NCI-H146 treated with DMSO at 0.1 percent for 48 hours (cell line): Measurements from ENCODE around the gene RBMS3.

Source experiments
- DNase-seq: peaks from one replicate; lab custom pipeline; 2025; ENCODE audit not compliant: unreplicated experiment; lab: John Stamatoyannopoulos, UW

The RBMS3 gene

GRCh38 chr3:29275309-29275708 is 5.6 kb upstream of the RBMS3 start:
- DNase-seq, result no peak

GRCh38 chr3:29277249-29277648 is 3.6 kb upstream of the RBMS3 start:
- no peak for DNase-seq

GRCh38 chr3:29279286-29279685 is 1.6 kb upstream of the RBMS3 start:
- no peak for DNase-seq

- no peak for DNase-seq
Measured at GRCh38 chr3:29279806-29280205, 1.1 kb upstream of the RBMS3 start.

GRCh38 chr3:29281094-29281343 is 148 bp downstream of the RBMS3 start:
- DNase-seq, result no peak

- no peak for DNase-seq
Measured at GRCh38 chr3:29281344-29282241, 722 bp downstream of the RBMS3 start.

- no peak for DNase-seq
Measured at GRCh38 chr3:29282427-29283230, 1.8 kb downstream of the RBMS3 start.

GRCh38 chr3:29283231-29284119 is 2.6 kb downstream of the RBMS3 start:
- no peak for DNase-seq

GRCh38 chr3:29284497-29284896 is 3.6 kb downstream of the RBMS3 start:
- no peak for DNase-seq

- DNase-seq, result no peak
Measured at GRCh38 chr3:29285471-29286071, 4.7 kb downstream of the RBMS3 start.

- DNase-seq, result no peak
Measured at GRCh38 chr3:29286478-29287240, 5.8 kb downstream of the RBMS3 start.

GRCh38 chr3:29290596-29290995 is 9.7 kb downstream of the RBMS3 start:
- DNase-seq, result no peak

- no peak for DNase-seq
Measured at GRCh38 chr3:29291260-29291981, 10.6 kb downstream of the RBMS3 start.

- DNase-seq, result no peak
Measured at GRCh38 chr3:29291982-29292363, 11.1 kb downstream of the RBMS3 start.

GRCh38 chr3:29293421-29293820 is 12.6 kb downstream of the RBMS3 start:
- no peak for DNase-seq

- no peak for DNase-seq
Measured at GRCh38 chr3:29297998-29298397, 17.1 kb downstream of the RBMS3 start.

- no peak for DNase-seq
Measured at GRCh38 chr3:29301332-29302019, 20.6 kb downstream of the RBMS3 start.

- DNase-seq, result no peak
Measured at GRCh38 chr3:29302619-29303018, 21.7 kb downstream of the RBMS3 start.

- DNase-seq, result no peak
Measured at GRCh38 chr3:29307295-29307694, 26.4 kb downstream of the RBMS3 start.
